Measurements from ENCODE around the gene INF2. TPM values are rescaled to one million over a fixed set of nuclear protein-coding genes. Genes with fewer than 3 reads are reported as not detected.

Gene INF2
- total RNA-seq, 1 donor from 2014 or later: 126 TPM

- peaks cover under 1% of the 10 kb centered on the region for H3K36me3 ChIP-seq (ENCODE audit: insufficient read depth, low read length)
- no peaks in the 10 kb centered on the region for H3K4me1 ChIP-seq (ENCODE audit: insufficient read depth, low read length)
- no peak for TF ChIP-seq EZH2 (IDR thresholded peaks at IDR 0.05; ENCODE audit: insufficient read depth, low read length)
- TF ChIP-seq, protein P1, sequence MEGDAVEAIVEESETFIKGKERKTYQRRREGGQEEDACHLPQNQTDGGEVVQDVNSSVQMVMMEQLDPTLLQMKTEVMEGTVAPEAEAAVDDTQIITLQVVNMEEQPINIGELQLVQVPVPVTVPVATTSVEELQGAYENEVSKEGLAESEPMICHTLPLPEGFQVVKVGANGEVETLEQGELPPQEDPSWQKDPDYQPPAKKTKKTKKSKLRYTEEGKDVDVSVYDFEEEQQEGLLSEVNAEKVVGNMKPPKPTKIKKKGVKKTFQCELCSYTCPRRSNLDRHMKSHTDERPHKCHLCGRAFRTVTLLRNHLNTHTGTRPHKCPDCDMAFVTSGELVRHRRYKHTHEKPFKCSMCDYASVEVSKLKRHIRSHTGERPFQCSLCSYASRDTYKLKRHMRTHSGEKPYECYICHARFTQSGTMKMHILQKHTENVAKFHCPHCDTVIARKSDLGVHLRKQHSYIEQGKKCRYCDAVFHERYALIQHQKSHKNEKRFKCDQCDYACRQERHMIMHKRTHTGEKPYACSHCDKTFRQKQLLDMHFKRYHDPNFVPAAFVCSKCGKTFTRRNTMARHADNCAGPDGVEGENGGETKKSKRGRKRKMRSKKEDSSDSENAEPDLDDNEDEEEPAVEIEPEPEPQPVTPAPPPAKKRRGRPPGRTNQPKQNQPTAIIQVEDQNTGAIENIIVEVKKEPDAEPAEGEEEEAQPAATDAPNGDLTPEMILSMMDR (IDR thresholded peaks at IDR 0.05; ENCODE audit: insufficient read depth, low read depth, low read length): no peak
- no peaks in the 10 kb centered on the region for H3K27me3 ChIP-seq (ENCODE audit: insufficient read depth, low read length)
- H3K9me3 ChIP-seq (ENCODE audit: insufficient read depth, low read depth, low read length): no peaks in the 10 kb centered on the region
- Mint-ChIP-seq H3K4me1 (ENCODE audit: low read depth, unreplicated experiment) (no peaks in the 10 kb centered on the region), H3K9me3 (ENCODE audit: unreplicated experiment) (no peaks in the 10 kb centered on the region), H3K36me3 (ENCODE audit: low read depth, unreplicated experiment) (peaks cover 8% of the 10 kb centered on the region), H3K27me3 (ENCODE audit: low read depth, unreplicated experiment) (no peaks in the 10 kb centered on the region), H3K4me3 (ENCODE audit: unreplicated experiment) (no peak overlapping the region), H3K27ac (ENCODE audit: unreplicated experiment) (no peak overlapping the region)
- no peak overlapping the region for H3K4me2 ChIP-seq (ENCODE audit: low read length)
- H3K4me3 ChIP-seq (ENCODE audit: insufficient read depth, low read depth, low read length): no peak overlapping the region
- no peak overlapping the region for H2AFZ ChIP-seq (ENCODE audit: low read depth, low read length)
- DNase-seq (ENCODE audit: low read depth): no peak
- H4K20me1 ChIP-seq (ENCODE audit: insufficient read depth, low read length): peaks cover 10% of the 10 kb centered on the region
- no peak overlapping the region for H3K9ac ChIP-seq (ENCODE audit: low read length)
- H3K79me2 ChIP-seq (ENCODE audit: insufficient read depth, low read length): no peaks in the 10 kb centered on the region
- FAIRE-seq: no peak
- no peak overlapping the region for H3K27ac ChIP-seq (ENCODE audit: low read depth, low read length)
These were observed 26.0 kb downstream of the INF2 start for GRCh38 chr14:104715416-104715815.

GRCh38 chr14:104715871-104716270 is 26.5 kb downstream of the INF2 start:
- Mint-ChIP-seq H3K4me1 (ENCODE audit: low read depth, unreplicated experiment) (no peaks in the 10 kb centered on the region), H3K4me3 (ENCODE audit: unreplicated experiment) (no peak overlapping the region), H3K36me3 (ENCODE audit: low read depth, unreplicated experiment) (peaks cover 7% of the 10 kb centered on the region), H3K27ac (ENCODE audit: unreplicated experiment) (no peak overlapping the region), H3K27me3 (ENCODE audit: low read depth, unreplicated experiment) (no peaks in the 10 kb centered on the region), H3K9me3 (ENCODE audit: unreplicated experiment) (no peaks in the 10 kb centered on the region)
- Histone ChIP-seq H3K9me3 (ENCODE audit: insufficient read depth, low read depth, low read length) (no peaks in the 10 kb centered on the region), H3K4me1 (ENCODE audit: insufficient read depth, low read length) (no peaks in the 10 kb centered on the region), H3K79me2 (ENCODE audit: insufficient read depth, low read length) (no peaks in the 10 kb centered on the region), H3K9ac (ENCODE audit: low read length) (no peak overlapping the region), H2AFZ (ENCODE audit: low read depth, low read length) (no peak overlapping the region), H4K20me1 (ENCODE audit: insufficient read depth, low read length) (peaks cover 9% of the 10 kb centered on the region), H3K36me3 (ENCODE audit: insufficient read depth, low read length) (no peaks in the 10 kb centered on the region), H3K4me3 (ENCODE audit: insufficient read depth, low read depth, low read length) (no peak overlapping the region), H3K27ac (ENCODE audit: low read depth, low read length) (no peak overlapping the region), H3K27me3 (ENCODE audit: insufficient read depth, low read length) (no peaks in the 10 kb centered on the region), H3K4me2 (ENCODE audit: low read length) (no peak overlapping the region)
- TF ChIP-seq, protein P1 (IDR thresholded peaks at IDR 0.05; ENCODE audit: insufficient read depth, low read depth, low read length): no peak
- no peak for TF ChIP-seq EZH2 (IDR thresholded peaks at IDR 0.05; ENCODE audit: insufficient read depth, low read length)
- FAIRE-seq (no peak), DNase-seq (ENCODE audit: low read depth) (no peak)

GRCh38 chr14:104717137-104717536 is 27.7 kb downstream of the INF2 start:
- no peak overlapping the region for H3K4me3 ChIP-seq (ENCODE audit: insufficient read depth, low read depth, low read length)
- H3K27me3 ChIP-seq (ENCODE audit: insufficient read depth, low read length): no peaks in the 10 kb centered on the region
- peaks cover 7% of the 10 kb centered on the region for H3K4me1 ChIP-seq (ENCODE audit: insufficient read depth, low read length)
- no peaks in the 10 kb centered on the region for H3K9me3 Mint-ChIP-seq (ENCODE audit: unreplicated experiment)
- H3K27ac ChIP-seq (ENCODE audit: low read depth, low read length): no peak overlapping the region
- H4K20me1 ChIP-seq (ENCODE audit: insufficient read depth, low read length): peaks cover 20% of the 10 kb centered on the region
- no peak overlapping the region for H3K4me3 Mint-ChIP-seq (ENCODE audit: unreplicated experiment)
- H3K27ac Mint-ChIP-seq (ENCODE audit: unreplicated experiment): no peak overlapping the region
- peaks cover 7% of the 10 kb centered on the region for H3K36me3 Mint-ChIP-seq (ENCODE audit: low read depth, unreplicated experiment)
- no peaks in the 10 kb centered on the region for H3K79me2 ChIP-seq (ENCODE audit: insufficient read depth, low read length)
- DNase-seq (ENCODE audit: low read depth): no peak
- no peaks in the 10 kb centered on the region for H3K36me3 ChIP-seq (ENCODE audit: insufficient read depth, low read length)
- H3K9me3 ChIP-seq (ENCODE audit: insufficient read depth, low read depth, low read length): no peaks in the 10 kb centered on the region
- H3K4me1 Mint-ChIP-seq (ENCODE audit: low read depth, unreplicated experiment): no peaks in the 10 kb centered on the region
- TF ChIP-seq, protein P1 (IDR thresholded peaks at IDR 0.05; ENCODE audit: insufficient read depth, low read depth, low read length): no peak
- no peak for TF ChIP-seq EZH2 (IDR thresholded peaks at IDR 0.05; ENCODE audit: insufficient read depth, low read length)
- no peak overlapping the region for H3K4me2 ChIP-seq (ENCODE audit: low read length)
- no peak for FAIRE-seq
- H3K9ac ChIP-seq (ENCODE audit: low read length): no peak overlapping the region
- no peaks in the 10 kb centered on the region for H3K27me3 Mint-ChIP-seq (ENCODE audit: low read depth, unreplicated experiment)
- no peak overlapping the region for H2AFZ ChIP-seq (ENCODE audit: low read depth, low read length)
